ENCODE results near the gene POLR2E.

GRCh38 chr19:1076951-1077350 lies 18.2 kb downstream of the POLR2E start:
- TF ChIP-seq POLR2AphosphoS5 (IDR thresholded peaks at IDR 0.05) (peak; percentile 82 to 92 (median 89)), CTCF (IDR thresholded peaks at IDR 0.05 in 8 of 11, conservative IDR thresholded peaks at IDR 0.05 in 3 of 11) (no peak)
